GM21381 (cell line): Measurements from ENCODE around the gene YAP1.
"Not testable (repeated sequence)": the region's sequence is repeated elsewhere in the genome, so short reads cannot be mapped to it uniquely, and the experiment has no call there.

Source experiments
- ATAC-seq: cut with Tn5 transposase; IDR thresholded peaks from one replicate; pipeline ENCODE4 v1.9.1; 2021; ENCODE audit warnings: mild to moderate bottlenecking, moderate library complexity; ENCODE audit not compliant: unreplicated experiment

The YAP1 gene

GRCh38 chr11:102196351-102196750 is 86.1 kb downstream of the YAP1 start:
- no peak for ATAC-seq

GRCh38 chr11:102196816-102197215 is 86.6 kb downstream of the YAP1 start:
- no peak for ATAC-seq

GRCh38 chr11:102197670-102198139 is 87.5 kb downstream of the YAP1 start:
- ATAC-seq, result no peak

- ATAC-seq, result no peak
Observed at GRCh38 chr11:102199673-102200072, 89.4 kb downstream of the YAP1 start.

- ATAC-seq, result not testable (repeated sequence)
Observed at GRCh38 chr11:102200325-102200724, 90.1 kb downstream of the YAP1 start.

- ATAC-seq, result no peak
Observed at GRCh38 chr11:102201776-102202175, 91.5 kb downstream of the YAP1 start.

GRCh38 chr11:102202972-102203371 is 92.7 kb downstream of the YAP1 start:
- no peak for ATAC-seq

- no peak for ATAC-seq
Observed at GRCh38 chr11:102204174-102204573, 93.9 kb downstream of the YAP1 start.

- ATAC-seq, result no peak
Observed at GRCh38 chr11:102205805-102206204, 95.6 kb downstream of the YAP1 start.

- no peak for ATAC-seq
Observed at GRCh38 chr11:102208835-102209234, 98.6 kb downstream of the YAP1 start.

GRCh38 chr11:102214623-102215022 is 104.4 kb downstream of the YAP1 start:
- no peak for ATAC-seq

- no peak for ATAC-seq
Observed at GRCh38 chr11:102216433-102217075, 106.3 kb downstream of the YAP1 start.

- ATAC-seq, result no peak
Observed at GRCh38 chr11:102220728-102221467, 110.7 kb downstream of the YAP1 start.

- no peak for ATAC-seq
Observed at GRCh38 chr11:102223859-102224258, 113.6 kb downstream of the YAP1 start.

- ATAC-seq, result no peak
Observed at GRCh38 chr11:102225689-102226568, 115.7 kb downstream of the YAP1 start.

- ATAC-seq, result no peak
Observed at GRCh38 chr11:102226702-102227490, 116.6 kb downstream of the YAP1 start.

GRCh38 chr11:102229510-102230123 is 119.4 kb downstream of the YAP1 start:
- ATAC-seq, result no peak

- ATAC-seq, result no peak
Observed at GRCh38 chr11:102230186-102230585, 119.9 kb downstream of the YAP1 start.

GRCh38 chr11:102230911-102231310 is 120.7 kb downstream of the YAP1 start:
- ATAC-seq, result no peak

GRCh38 chr11:102234779-102235439 is 124.7 kb downstream of the YAP1 start:
- no peak for ATAC-seq
